Activated CD4-positive, alpha-beta T cell treated with anti-CD3 and anti-CD28 coated beads, Interleukin-2, Interleukin-4, amounts not matched to agents 100 ng/mL and 50 ng/mL, durations not matched to agents 16 hours and 8 hours (primary cell): ENCODE results near the gene IL10RB.
"Not testable (repeated sequence)": the region's sequence is repeated elsewhere in the genome, so short reads cannot be mapped to it uniquely, and the experiment has no call there.

ENCODE experiments used
- DNase-seq: peaks from one replicate; pipeline ENCODE4 v3.0.0-alpha.2; 2020; ENCODE audit warnings: low spot score

Gene IL10RB

GRCh38 chr21:33241846-33242245 is 24.3 kb upstream of the IL10RB start:
- peak; percentile 24 for DNase-seq

GRCh38 chr21:33242846-33243245 is 23.3 kb upstream of the IL10RB start:
- not testable (repeated sequence) for DNase-seq

GRCh38 chr21:33244082-33244778 is 21.9 kb upstream of the IL10RB start:
- DNase-seq, result no peak

- DNase-seq, result no peak
Measured at GRCh38 chr21:33244779-33245105, 21.4 kb upstream of the IL10RB start.

- no peak for DNase-seq
Measured at GRCh38 chr21:33245289-33245918, 20.8 kb upstream of the IL10RB start.

- no peak for DNase-seq
Measured at GRCh38 chr21:33246506-33246905, 19.7 kb upstream of the IL10RB start.

GRCh38 chr21:33246963-33247362 is 19.2 kb upstream of the IL10RB start:
- no peak for DNase-seq

- no peak for DNase-seq
Measured at GRCh38 chr21:33247599-33247998, 18.6 kb upstream of the IL10RB start.

- DNase-seq, result no peak
Measured at GRCh38 chr21:33249331-33250002, 16.7 kb upstream of the IL10RB start.

- no peak for DNase-seq
Measured at GRCh38 chr21:33251119-33251518, 15.0 kb upstream of the IL10RB start.

- not testable (repeated sequence) for DNase-seq
Measured at GRCh38 chr21:33253382-33253781, 12.8 kb upstream of the IL10RB start.

GRCh38 chr21:33254766-33255165 is 11.4 kb upstream of the IL10RB start:
- DNase-seq, result no peak

GRCh38 chr21:33255404-33255803 is 10.8 kb upstream of the IL10RB start:
- DNase-seq, result no peak

GRCh38 chr21:33256019-33256418 is 10.1 kb upstream of the IL10RB start:
- DNase-seq, result peak; percentile 60

GRCh38 chr21:33257094-33257803 is 8.9 kb upstream of the IL10RB start:
- no peak for DNase-seq

- no peak for DNase-seq
Measured at GRCh38 chr21:33258475-33258874, 7.7 kb upstream of the IL10RB start.

GRCh38 chr21:33259428-33259827 is 6.7 kb upstream of the IL10RB start:
- DNase-seq, result peak; percentile 9

- DNase-seq, result no peak
Measured at GRCh38 chr21:33259995-33260394, 6.2 kb upstream of the IL10RB start.

- DNase-seq, result peak; percentile 22
Measured at GRCh38 chr21:33261635-33262034, 4.5 kb upstream of the IL10RB start.

GRCh38 chr21:33262921-33263320 is 3.2 kb upstream of the IL10RB start:
- DNase-seq, result no peak

- DNase-seq, result no peak
Measured at GRCh38 chr21:33264561-33264960, 1.6 kb upstream of the IL10RB start.

- DNase-seq, result no peak
Measured at GRCh38 chr21:33265664-33266049, 510 bp upstream of the IL10RB start.

GRCh38 chr21:33266789-33267135 is 595 bp downstream of the IL10RB start:
- DNase-seq, result no peak
